ENCODE measurements around the gene SLC4A5. TPM values are rescaled to one million over a fixed set of nuclear protein-coding genes. Genes with fewer than 3 reads are reported as not detected.

Gene SLC4A5, protein sequence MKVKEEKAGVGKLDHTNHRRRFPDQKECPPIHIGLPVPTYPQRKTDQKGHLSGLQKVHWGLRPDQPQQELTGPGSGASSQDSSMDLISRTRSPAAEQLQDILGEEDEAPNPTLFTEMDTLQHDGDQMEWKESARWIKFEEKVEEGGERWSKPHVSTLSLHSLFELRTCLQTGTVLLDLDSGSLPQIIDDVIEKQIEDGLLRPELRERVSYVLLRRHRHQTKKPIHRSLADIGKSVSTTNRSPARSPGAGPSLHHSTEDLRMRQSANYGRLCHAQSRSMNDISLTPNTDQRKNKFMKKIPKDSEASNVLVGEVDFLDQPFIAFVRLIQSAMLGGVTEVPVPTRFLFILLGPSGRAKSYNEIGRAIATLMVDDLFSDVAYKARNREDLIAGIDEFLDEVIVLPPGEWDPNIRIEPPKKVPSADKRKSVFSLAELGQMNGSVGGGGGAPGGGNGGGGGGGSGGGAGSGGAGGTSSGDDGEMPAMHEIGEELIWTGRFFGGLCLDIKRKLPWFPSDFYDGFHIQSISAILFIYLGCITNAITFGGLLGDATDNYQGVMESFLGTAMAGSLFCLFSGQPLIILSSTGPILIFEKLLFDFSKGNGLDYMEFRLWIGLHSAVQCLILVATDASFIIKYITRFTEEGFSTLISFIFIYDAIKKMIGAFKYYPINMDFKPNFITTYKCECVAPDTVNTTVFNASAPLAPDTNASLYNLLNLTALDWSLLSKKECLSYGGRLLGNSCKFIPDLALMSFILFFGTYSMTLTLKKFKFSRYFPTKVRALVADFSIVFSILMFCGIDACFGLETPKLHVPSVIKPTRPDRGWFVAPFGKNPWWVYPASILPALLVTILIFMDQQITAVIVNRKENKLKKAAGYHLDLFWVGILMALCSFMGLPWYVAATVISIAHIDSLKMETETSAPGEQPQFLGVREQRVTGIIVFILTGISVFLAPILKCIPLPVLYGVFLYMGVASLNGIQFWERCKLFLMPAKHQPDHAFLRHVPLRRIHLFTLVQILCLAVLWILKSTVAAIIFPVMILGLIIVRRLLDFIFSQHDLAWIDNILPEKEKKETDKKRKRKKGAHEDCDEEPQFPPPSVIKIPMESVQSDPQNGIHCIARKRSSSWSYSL
- total RNA-seq, result 1 to 10 TPM in 1 of 2 donors, under 1 TPM in 1; 1.00 to 1.4 TPM

DNA sequence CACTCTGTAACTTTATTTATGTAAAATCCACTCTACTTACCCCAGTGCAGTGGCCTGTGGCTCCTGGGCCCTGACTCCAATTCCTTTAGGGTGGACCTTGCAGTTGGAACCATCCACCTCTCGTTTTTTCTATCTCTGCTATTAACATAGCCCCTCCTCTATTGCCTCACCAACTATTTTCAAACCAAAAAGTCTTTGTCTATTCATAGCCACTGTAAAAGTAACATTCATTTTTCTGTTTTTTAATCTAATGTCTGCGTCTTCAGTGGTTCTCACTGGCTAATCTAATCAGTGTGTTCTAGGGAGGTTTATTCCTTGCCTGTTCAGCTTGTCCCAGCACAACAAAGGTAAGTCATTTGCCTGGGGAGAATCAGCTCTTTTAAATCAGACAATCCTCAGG is at the start of gene SLC4A5:
Gene SLC4A5, minus strand, starts transcription at position 101 of the 400 bp plus-strand sequence. CDS start 28,393 bp downstream, outside the sequence.

DNA sequence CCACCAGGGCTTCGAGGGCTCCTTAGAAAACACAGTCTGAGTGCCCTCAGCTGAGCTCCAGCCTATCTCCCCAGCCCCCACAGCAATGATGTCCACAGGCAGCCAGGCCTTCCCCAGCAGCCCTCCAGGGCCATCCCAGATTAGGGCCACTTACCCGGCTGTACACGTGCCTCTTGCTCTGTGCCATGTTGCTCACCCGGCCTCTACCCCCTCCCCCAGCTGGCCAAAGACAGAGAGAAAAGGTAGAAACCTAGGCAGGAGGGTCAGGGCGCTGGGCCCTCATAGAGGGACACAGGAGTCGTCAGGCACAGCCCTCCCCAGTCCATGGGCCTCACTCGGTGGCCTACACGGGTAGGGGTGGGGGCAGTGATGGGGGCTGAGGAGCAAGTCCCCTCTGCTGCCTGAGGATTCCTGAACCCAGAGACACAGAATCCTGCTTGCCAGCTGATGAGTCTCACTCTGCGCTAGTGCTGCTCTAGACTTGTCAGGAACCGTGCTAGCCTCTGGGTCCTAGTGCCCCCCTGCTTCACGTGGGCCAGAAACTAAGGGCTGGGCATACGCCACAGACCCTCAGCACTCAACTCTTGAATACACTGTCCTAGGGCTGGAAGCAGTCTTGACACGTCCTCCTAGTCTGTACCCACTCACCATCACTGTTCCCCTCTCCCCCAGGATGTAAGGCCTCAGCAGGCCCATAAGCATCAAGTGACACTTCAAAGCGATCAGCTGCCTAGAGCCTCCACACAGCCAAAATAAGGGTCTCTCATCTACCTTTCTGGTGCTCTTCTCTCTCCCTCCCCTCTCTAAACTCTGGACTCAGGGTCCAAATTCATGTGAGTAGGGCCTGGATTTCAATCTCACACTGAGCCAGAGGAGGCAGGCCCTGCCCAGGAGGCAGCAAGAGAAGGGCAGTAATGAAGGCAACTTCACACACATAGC is 36.9 kb upstream of the SLC4A5 start, which contains the start of gene DCTN1:
Gene DCTN1, minus strand, starts transcription at position 461 of the 939 bp plus-strand sequence. Its CDS starts 274 bp downstream, at position 187.

DNA sequence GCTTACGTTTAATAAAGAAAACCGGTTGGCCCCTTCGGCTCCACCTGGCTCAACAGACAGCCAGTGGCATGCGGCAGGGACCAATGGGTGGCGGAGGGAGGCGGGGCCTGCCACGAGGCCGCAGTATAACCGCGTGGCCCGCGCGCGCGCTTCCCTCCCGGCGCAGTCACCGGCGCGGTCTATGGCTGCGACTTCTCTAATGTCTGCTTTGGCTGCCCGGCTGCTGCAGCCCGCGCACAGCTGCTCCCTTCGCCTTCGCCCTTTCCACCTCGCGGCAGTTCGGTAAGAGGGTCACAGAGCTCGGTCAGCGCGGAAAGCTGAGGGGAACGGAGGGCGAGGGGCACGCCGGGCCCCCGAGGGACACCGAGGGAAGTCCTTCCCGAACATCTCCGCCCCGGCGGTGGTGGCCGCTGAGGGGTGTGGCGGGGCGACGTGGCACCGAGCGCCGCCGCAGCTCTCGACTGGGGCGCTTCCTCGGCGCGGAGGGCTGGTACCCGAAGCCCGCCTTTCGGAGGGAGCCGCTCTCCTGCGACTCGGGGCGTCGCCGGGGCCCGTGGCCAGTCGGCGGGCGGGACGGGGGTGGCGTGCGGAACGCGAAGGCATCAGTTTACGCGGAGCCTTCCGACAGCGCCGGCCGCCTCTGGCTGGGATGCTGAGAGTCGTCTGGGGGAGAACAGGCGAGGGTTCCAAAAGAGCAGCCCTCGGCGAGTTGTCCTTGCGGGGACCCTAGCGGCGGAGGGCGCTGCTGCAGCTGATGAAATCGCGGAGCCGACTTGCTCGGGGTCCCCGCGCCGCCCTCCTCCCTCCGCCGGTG is 144.5 kb downstream of the SLC4A5 start, which contains the start of gene MTHFD2:
Gene MTHFD2, plus strand, starts transcription at position 155 of the 814 bp plus-strand sequence. Its CDS starts 27 bp downstream, at position 182.

DNA sequence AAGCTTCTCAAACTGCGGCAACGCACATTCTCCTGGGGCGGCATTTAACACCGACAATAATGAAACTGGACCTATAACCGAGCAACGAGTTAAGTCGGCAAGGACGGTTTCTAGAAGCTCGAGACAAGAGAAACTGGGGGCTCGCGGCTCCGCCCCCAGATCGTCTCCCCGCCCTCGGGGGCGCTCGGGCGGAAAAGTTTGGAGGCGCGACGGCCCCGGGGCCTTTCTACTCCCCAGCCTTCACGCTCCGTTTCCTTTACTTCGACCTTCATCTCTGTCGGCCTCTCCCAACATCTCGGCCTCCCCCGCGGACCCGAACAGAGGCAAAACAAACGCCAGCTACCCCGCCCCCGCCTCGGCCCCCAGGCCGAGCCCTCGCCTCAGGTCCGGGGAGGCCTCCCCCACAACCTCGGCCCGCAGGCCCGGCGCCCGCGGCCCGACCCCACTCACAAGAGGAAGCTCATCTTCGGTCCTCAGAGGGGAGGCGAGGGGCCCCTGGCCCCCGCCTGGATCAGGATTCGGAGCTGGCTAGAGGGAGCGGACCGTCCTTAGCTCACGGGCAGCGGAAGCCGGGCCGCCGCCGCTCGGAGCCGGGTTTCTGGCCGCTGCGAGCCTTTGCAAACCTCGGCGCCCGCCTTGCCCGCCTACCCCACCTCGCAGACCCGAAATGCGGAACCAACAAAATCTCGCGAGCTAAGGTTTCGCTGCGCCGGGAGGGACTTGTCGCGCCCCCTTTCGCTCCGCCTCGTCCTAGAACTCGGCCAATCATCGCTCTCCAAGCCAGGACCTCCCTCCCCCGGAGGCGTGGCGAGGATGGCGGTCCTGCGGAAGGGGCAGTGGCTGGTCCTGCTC is 164.8 kb downstream of the SLC4A5 start, which contains the start of gene MOB1A:
Gene MOB1A, minus strand, starts transcription at position 669 of the 852 bp plus-strand sequence. Its CDS starts 205 bp downstream, at position 464.

Small RNA genes lying within 50 kb of the gene (small RNA-seq; reads per million reads assigned to genes)
- gene RNU6-542P, result 0 reads per million in 2 donors
- gene TAF13P2, result 0 reads per million in 2 donors

Other genes starting within 250 kb of the SLC4A5 start
- gene BOLA3, start 195.5 kb downstream of the SLC4A5 start, total RNA-seq, result 10 to 100 TPM; 30.3 to 76.9 TPM
- gene MOB1A, start 164.5 kb downstream of the SLC4A5 start, total RNA-seq, result 10 to 100 TPM; 77.4 to 97.6 TPM
- gene MTHFD2, start 144.8 kb downstream of the SLC4A5 start, total RNA-seq, result 10 to 100 TPM; 42.3 to 52.7 TPM
- gene DCTN1, start 36.9 kb upstream of the SLC4A5 start, total RNA-seq, result 10 to 100 TPM; 88.9 to 90.5 TPM
- gene C2orf81, start 78.2 kb upstream of the SLC4A5 start, total RNA-seq, result 1 to 10 TPM in 1 of 2 donors, under 1 TPM in 1; 1.00 to 1.7 TPM
- gene WDR54, start 78.3 kb upstream of the SLC4A5 start, total RNA-seq, result 10 to 100 TPM; 33.0 to 40.0 TPM
- 10 to 100 TPM; 40.3 to 41.6 TPM for gene RTKN, start 98.5 kb upstream of the SLC4A5 start, total RNA-seq
- gene INO80B, start 111.7 kb upstream of the SLC4A5 start, total RNA-seq, result 1 to 10 TPM; 6.5 to 8.3 TPM
- 10 to 100 TPM; 23.6 to 31.3 TPM for gene WBP1, start 115.0 kb upstream of the SLC4A5 start, total RNA-seq
- 10 to 100 TPM; 39.9 to 42.6 TPM for gene MOGS, start 122.0 kb upstream of the SLC4A5 start, total RNA-seq
- gene MRPL53, start 129.3 kb upstream of the SLC4A5 start, total RNA-seq, result 10 to 100 TPM; 22.0 to 22.7 TPM
- 10 to 100 TPM; 22.6 to 24.1 TPM for gene CCDC142, start 139.6 kb upstream of the SLC4A5 start, total RNA-seq
- gene TTC31, start 139.7 kb upstream of the SLC4A5 start, total RNA-seq, result 10 to 100 TPM; 14.1 to 16.7 TPM
- 1 to 10 TPM; 2.0 to 4.1 TPM for gene LBX2, start 156.2 kb upstream of the SLC4A5 start, total RNA-seq
- 10 to 100 TPM; 16.9 to 23.6 TPM for gene PCGF1, start 164.3 kb upstream of the SLC4A5 start, total RNA-seq
- not detected for gene TLX2, start 171.0 kb upstream of the SLC4A5 start, total RNA-seq
- gene DQX1, start 182.8 kb upstream of the SLC4A5 start, total RNA-seq, result under 1 TPM in 1 of 2 donors, not detected in 1; 0.33 TPM
- gene AUP1, start 186.3 kb upstream of the SLC4A5 start, total RNA-seq, result 100 to 1,000 TPM; 156 to 195 TPM
- gene HTRA2, start 186.5 kb upstream of the SLC4A5 start, total RNA-seq, result 10 to 100 TPM; 33.7 to 39.0 TPM
- 1 to 10 TPM; 5.2 to 6.3 TPM for gene LOXL3, start 210.5 kb upstream of the SLC4A5 start, total RNA-seq
- gene DOK1, start 211.3 kb upstream of the SLC4A5 start, total RNA-seq, result 1 to 10 TPM; 2.8 to 3.3 TPM